Stomach (tissue), 9 donors: ENCODE measurements around the gene CENPT. TPM values are rescaled to one million over a fixed set of nuclear protein-coding genes. Genes with fewer than 3 reads are reported as not detected.

Source experiments
- DNase-seq, 2 donors: peaks; one replicate each; pipeline versions ENCODE4 v3.0.0 to v3.0.0-alpha.2; 2013 to 2019
- H3K27ac ChIP-seq, 5 donors: fragments of 200-600 bp in 4 of 5; sonication (generic) in 4 of 5; one replicate each; pipeline ENCODE4 v1.5.1; 2013 to 2019; ENCODE audit warnings: mild to moderate bottlenecking in 1 of 5, moderate library complexity in 1 of 5
- H3K27me3 ChIP-seq, 3 donors: fragments of 200-600 bp; sonication (generic); one replicate each; pipeline ENCODE4 v1.5.1; 2017 to 2019; ENCODE audit warnings: mixed run types in 1 of 3
- H3K36me3 ChIP-seq, 4 donors: fragments of 200-600 bp; sonication (generic); 1 replicate in 3 of 4; 2 replicates in 1 of 4; pipeline ENCODE4 v1.5.1; 2016 to 2019
- H3K4me1 ChIP-seq, 4 donors: fragments of 200-600 bp; sonication (generic); one replicate each; pipeline ENCODE4 v1.5.1; 2016 to 2019
- H3K4me3 ChIP-seq, 4 donors: fragments of 200-600 bp; sonication (generic) in 3 of 4; one replicate each; pipeline ENCODE4 v1.5.1; 2016 to 2019; ENCODE audit warnings: mild to moderate bottlenecking in 1 of 4
- H3K9me3 ChIP-seq, 4 donors: fragments of 200-600 bp; sonication (generic); one replicate each; pipeline ENCODE4 v1.5.1; 2016 to 2019
- EP300 ChIP-seq: sonication (generic); formaldehyde crosslinking; IDR thresholded peaks from one replicate; pipeline ENCODE4 v1.6.1; 2017; ENCODE audit warnings: antibody characterized with exemption
- POLR2A ChIP-seq, 4 donors: fragments of 450-650 bp; IDR thresholded peaks; one replicate each; pipeline ENCODE4 v1.6.1; 2016; ENCODE audit warnings: antibody characterized with exemption in 4 of 4, control low read depth in 2 of 4, mild to moderate bottlenecking in 1 of 4, moderate library complexity in 1 of 4
- POLR2AphosphoS5 ChIP-seq, 3 donors: sonication (generic); formaldehyde crosslinking; IDR thresholded peaks; one replicate each; pipeline ENCODE4 v1.6.1; 2016; ENCODE audit warnings: antibody characterized with exemption in 3 of 3
- WGBS, 5 donors: extraction: QIAGEN DNeasy Blood & Tissue Kit in 3 of 5; methylation state at CpG; one replicate each; pipeline versions ENCODE4 v1.1.5 to v1.1.7; 2013 to 2018; 5-methylcytosine and 5-hydroxymethylcytosine counted together
- intact Hi-C: fragments of 100-400 bp; cut with DNase I; formaldehyde crosslinking; loops from one replicate; pipeline ENCODE4 v1.15.1; 2023; ENCODE audit warnings: low total_unique reads
- polyA plus RNA-seq, 3 donors: library from polyadenylated mRNA; stranded (reverse); fragments of 200-250 nt; gene quantifications; one replicate each; pipeline ENCODE4 v1.2.3, GENCODE V29; 2013
- total RNA-seq, 5 donors: library from RNA; depleted of rRNA; stranded (reverse); fragments of >200 nt; gene quantifications; one replicate each; pipeline versions ENCODE4 v1.1.0 to v1.2.3, GENCODE V29; 2014 to 2016
- TF ChIP-seq, protein P1 (sequence below), 7 experiments: fragments of 450-650 bp in 4 of 7; fragments of 200-600 bp in 3 of 7; sonication (generic) in 3 of 7; IDR thresholded peaks; one replicate each; pipeline ENCODE4 v1.5.1; 2016 to 2019; ENCODE audit warnings: antibody characterized with exemption in 7 of 7, control low read depth in 2 of 7, mild to moderate bottlenecking in 1 of 7
- donor health status: healthy with polysubstance abuse.
- donor health status: Bipolar disorder and iron deficiency.
- donor health status: healthy.

Gene CENPT
- total and polyA plus RNA-seq, 8 donors = 27.4 to 80.7 (median 56.5) TPM

DNA sequence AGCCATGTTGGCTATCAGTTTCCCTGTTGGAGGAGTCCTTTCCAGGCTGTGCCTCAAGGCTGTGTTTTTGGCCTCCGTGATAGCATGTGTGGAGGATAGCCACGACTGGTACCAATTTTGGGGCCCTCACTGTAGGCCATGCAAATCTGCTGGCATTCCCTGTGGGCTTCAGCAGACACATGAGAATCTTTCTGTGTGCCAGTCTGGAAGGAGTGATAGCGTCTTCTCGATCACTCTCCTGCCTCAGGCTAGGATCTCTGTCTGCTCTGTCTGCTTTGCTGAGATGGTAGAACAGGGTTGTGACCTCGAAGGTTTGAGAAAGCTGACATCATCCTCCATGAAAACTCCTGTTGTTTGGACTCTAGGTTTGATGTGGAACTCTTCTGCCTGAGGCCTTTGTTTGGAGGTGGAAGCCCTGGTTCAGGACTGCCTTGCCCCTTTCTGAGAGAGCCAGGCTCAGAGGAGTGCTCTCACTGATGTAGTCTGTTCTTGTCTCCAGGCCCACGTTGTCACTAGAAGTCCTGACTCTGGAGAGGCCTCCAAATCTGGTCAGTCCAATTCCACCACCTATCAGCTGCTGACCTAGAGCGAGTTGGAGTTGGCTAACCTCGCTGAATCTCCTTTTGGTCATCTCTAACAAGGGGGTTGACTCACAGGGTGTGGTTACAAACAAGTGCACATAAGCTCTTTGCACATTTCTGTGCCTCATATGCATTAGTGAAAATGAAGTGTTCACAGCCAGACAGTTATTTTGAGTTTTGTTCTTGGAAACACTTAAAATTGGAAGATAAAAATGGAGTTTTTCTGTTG is 13.3 kb upstream of the CENPT start:
- H3K27ac ChIP-seq = peak overlapping the region in 3 of 5 donors; percentile 19 to 78 (median 72)
- TF ChIP-seq POLR2A (IDR thresholded peaks at IDR 0.05) (no peak), POLR2AphosphoS5 (IDR thresholded peaks at IDR 0.05) (no peak), EP300 (no peak)
- TF ChIP-seq, protein P1, sequence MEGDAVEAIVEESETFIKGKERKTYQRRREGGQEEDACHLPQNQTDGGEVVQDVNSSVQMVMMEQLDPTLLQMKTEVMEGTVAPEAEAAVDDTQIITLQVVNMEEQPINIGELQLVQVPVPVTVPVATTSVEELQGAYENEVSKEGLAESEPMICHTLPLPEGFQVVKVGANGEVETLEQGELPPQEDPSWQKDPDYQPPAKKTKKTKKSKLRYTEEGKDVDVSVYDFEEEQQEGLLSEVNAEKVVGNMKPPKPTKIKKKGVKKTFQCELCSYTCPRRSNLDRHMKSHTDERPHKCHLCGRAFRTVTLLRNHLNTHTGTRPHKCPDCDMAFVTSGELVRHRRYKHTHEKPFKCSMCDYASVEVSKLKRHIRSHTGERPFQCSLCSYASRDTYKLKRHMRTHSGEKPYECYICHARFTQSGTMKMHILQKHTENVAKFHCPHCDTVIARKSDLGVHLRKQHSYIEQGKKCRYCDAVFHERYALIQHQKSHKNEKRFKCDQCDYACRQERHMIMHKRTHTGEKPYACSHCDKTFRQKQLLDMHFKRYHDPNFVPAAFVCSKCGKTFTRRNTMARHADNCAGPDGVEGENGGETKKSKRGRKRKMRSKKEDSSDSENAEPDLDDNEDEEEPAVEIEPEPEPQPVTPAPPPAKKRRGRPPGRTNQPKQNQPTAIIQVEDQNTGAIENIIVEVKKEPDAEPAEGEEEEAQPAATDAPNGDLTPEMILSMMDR (IDR thresholded peaks at IDR 0.05) = no peak
- H3K27me3 ChIP-seq = no peaks in the 10 kb centered on the region
- no peak overlapping the region for H3K4me3 ChIP-seq
- 77 to 84% (median 79%) methylated on average over 8 of the region's 8 CpGs for WGBS, 5 donors
- H3K4me1 ChIP-seq = peaks cover 45 to 79% (median 58%) of the 10 kb centered on the region in 4 donors
- intact Hi-C loops = no loop called here
- DNase-seq = no peak
- no peaks in the 10 kb centered on the region for H3K9me3 ChIP-seq
- H3K36me3 ChIP-seq = peaks cover 6 to 20% (median 16%) of the 10 kb centered on the region in 4 donors

DNA sequence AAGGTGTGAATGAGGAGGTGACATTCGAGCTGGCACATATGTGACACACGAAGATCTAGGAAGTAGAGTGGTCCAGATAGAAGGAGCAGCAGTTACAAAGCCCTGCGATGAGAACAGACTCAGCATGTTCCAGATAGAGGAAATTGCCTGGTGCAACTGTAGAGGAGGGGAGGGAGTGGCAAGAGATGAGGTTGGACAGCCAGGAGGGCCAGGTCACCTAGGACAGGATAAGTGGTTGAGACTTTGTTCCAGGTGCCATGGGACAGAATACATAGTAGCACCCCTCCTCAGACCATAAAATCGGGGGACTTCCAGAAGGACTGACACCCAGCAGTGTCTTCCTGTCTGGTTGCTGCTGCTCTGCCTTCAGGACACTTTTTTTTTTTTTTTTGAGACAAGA is 11.0 kb upstream of the CENPT start:
- Histone ChIP-seq H3K4me1 (peaks cover 39 to 84% (median 67%) of the 10 kb centered on the region in 4 donors), H3K36me3 (peaks cover 0 to 12% (median 8%) of the 10 kb centered on the region in 4 donors)
- intact Hi-C loops = no loop called here

DNA sequence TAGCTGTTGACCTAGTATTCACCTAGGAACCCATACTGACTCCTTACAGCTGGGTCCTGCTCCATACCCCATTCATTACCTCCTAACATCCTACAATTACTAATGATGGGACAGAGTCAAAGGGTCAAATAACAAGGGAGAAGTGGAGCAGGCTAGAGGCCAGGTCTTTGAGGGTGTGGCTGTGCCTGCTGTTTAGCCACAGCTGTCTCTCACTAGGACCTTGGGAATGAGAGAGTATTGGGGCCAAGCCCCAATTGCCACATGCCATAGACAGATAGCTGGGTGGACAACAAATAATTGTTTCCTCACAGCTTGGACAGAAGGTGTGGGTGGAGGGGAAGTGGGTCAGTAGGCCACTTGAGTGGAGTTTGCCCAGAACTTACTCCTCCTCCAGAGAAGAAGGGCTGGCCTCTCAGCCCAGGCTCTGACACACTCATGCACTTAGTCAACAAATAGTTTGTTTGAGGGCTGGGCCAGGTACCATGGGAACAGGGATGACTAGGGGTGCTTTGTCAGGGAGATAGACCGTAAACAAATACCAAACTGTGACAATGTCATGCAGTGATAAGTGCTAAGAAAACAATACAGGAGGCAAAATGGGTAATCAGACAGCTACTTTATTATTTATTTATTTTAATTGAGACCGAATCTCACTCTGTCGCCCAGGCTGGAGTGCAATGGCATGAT is 10.2 kb upstream of the CENPT start:
- no peaks in the 10 kb centered on the region for H3K9me3 ChIP-seq
- TF ChIP-seq, protein P1 (IDR thresholded peaks at IDR 0.05) = no peak
- TF ChIP-seq POLR2AphosphoS5 (IDR thresholded peaks at IDR 0.05) = peak in 2 of 3 donors; percentile 17 to 77
- DNase-seq = peak; percentile 65 to 93
- peak overlapping the region; percentile 13 to 81 (median 69) for H3K27ac ChIP-seq
- H3K27me3 ChIP-seq = no peaks in the 10 kb centered on the region
- WGBS, 5 donors = 34 to 47% (median 39%) methylated on average over 3 of the region's 3 CpGs
- intact Hi-C loops = no loop called here
- peaks cover 0 to 12% (median 8%) of the 10 kb centered on the region in 4 donors for H3K36me3 ChIP-seq
- H3K4me1 ChIP-seq = peaks cover 31 to 76% (median 60%) of the 10 kb centered on the region in 4 donors
- H3K4me3 ChIP-seq = no peak overlapping the region

More for the DNA sequence above, 11.0 kb upstream of the CENPT start:
- no peaks in the 10 kb centered on the region for H3K27me3 ChIP-seq
- no peaks in the 10 kb centered on the region for H3K9me3 ChIP-seq
- no peak for DNase-seq
- H3K4me3 ChIP-seq = no peak overlapping the region
- WGBS, 5 donors = 74 to 81% (median 77%) methylated on average over 4 of the region's 4 CpGs
- no peak for TF ChIP-seq POLR2AphosphoS5 (IDR thresholded peaks at IDR 0.05)
- TF ChIP-seq, protein P1 (IDR thresholded peaks at IDR 0.05) = no peak
- TF ChIP-seq POLR2A (IDR thresholded peaks at IDR 0.05) = no peak
- no peak for TF ChIP-seq EP300
- peak overlapping the region; percentile 13 to 81 (median 69) for H3K27ac ChIP-seq

DNA sequence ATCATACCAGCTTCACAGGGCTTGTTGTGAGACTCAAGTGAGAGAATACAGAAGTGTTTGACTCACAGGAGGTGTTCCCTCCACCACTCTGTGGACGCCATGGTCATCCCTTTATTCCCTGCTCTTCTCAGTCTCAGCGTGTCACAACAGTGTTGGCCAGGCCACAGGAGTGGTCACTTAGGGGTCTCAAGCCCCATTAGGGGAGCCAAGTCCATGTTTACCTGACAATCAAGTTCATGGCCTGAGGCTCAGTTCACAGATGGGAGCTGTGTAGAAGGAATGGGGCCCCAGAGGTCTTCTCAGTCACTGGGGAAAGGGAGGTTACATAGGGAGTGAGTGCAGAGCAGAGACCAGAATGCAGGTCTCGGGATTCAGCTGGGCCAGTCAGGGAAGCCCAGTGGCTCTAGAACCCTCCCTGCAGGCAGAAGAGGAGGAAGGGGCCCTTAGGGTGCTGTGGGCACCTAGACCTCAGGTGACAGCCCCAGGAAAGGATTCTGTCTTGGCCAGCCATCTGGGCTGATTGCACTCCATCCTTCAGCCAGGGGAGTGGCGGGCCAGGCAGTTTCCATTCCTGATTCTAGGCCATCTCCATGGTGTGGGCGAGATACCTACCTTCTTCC is 9.5 kb upstream of the CENPT start:
- H3K9me3 ChIP-seq = no peaks in the 10 kb centered on the region
- H3K4me1 ChIP-seq = peaks cover 26 to 70% (median 55%) of the 10 kb centered on the region in 4 donors
- no peaks in the 10 kb centered on the region for H3K27me3 ChIP-seq
- peaks cover 0 to 12% (median 8%) of the 10 kb centered on the region in 4 donors for H3K36me3 ChIP-seq
- peak overlapping the region in 4 of 5 donors; percentile 21 to 81 (median 70) for H3K27ac ChIP-seq
- whole genome bisulfite sequencing, 5 donors = 85 to 100% (median 87%) methylated on average over 3 to 5 of the region's 5 CpGs
- intact Hi-C loops = no loop called here
- DNase-seq = no peak
- no peak overlapping the region for H3K4me3 ChIP-seq
- TF ChIP-seq POLR2A (IDR thresholded peaks at IDR 0.05) (no peak), POLR2AphosphoS5 (IDR thresholded peaks at IDR 0.05) (no peak), EP300 (no peak)
- TF ChIP-seq, protein P1 (IDR thresholded peaks at IDR 0.05) = no peak
